SH-SY5Y (cell line): ENCODE data around the gene KCNA10.

Experiments used
- GATA2 ChIP-seq: IDR thresholded peaks from 2 replicates; pipeline ENCODE4 v1.6.1; 2011; ENCODE audit warnings: mild to moderate bottlenecking, low read depth, low read length
- GATA3 ChIP-seq: IDR thresholded peaks from 2 replicates; pipeline ENCODE4 v1.6.1; 2011; ENCODE audit warnings: low read depth, mild to moderate bottlenecking, low read length, moderate library complexity

The KCNA10 gene

GRCh38 chr1:110515891-110516290 is 3.1 kb downstream of the KCNA10 start:
- no peak for TF ChIP-seq GATA2
- TF ChIP-seq GATA3 = no peak

GRCh38 chr1:110515041-110515440 is 3.9 kb downstream of the KCNA10 start:
- TF ChIP-seq GATA3 = no peak
- no peak for TF ChIP-seq GATA2

GRCh38 chr1:110513511-110513910 is 5.5 kb downstream of the KCNA10 start:
- TF ChIP-seq GATA3 = no peak
- no peak for TF ChIP-seq GATA2

GRCh38 chr1:110511436-110511835 is 7.5 kb downstream of the KCNA10 start:
- no peak for TF ChIP-seq GATA3
- TF ChIP-seq GATA2 = no peak

- TF ChIP-seq GATA3 (no peak), GATA2 (no peak)
These were observed 9.3 kb downstream of the KCNA10 start for GRCh38 chr1:110509655-110510054.

- no peak for TF ChIP-seq GATA2
- no peak for TF ChIP-seq GATA3
These were observed 10.7 kb downstream of the KCNA10 start for GRCh38 chr1:110508028-110508940.

- TF ChIP-seq GATA2 (no peak), GATA3 (no peak)
These were observed 12.4 kb downstream of the KCNA10 start for GRCh38 chr1:110506541-110506940.

GRCh38 chr1:110505596-110505995 is 13.4 kb downstream of the KCNA10 start:
- TF ChIP-seq GATA3 (no peak), GATA2 (no peak)

GRCh38 chr1:110504226-110504625 is 14.7 kb downstream of the KCNA10 start:
- TF ChIP-seq GATA3 (no peak), GATA2 (no peak)

- TF ChIP-seq GATA3 (no peak), GATA2 (no peak)
These were observed 15.5 kb downstream of the KCNA10 start for GRCh38 chr1:110503471-110503870.

GRCh38 chr1:110502402-110503151 is 16.4 kb downstream of the KCNA10 start:
- TF ChIP-seq GATA3 (no peak), GATA2 (no peak)

GRCh38 chr1:110501488-110502132 is 17.4 kb downstream of the KCNA10 start:
- no peak for TF ChIP-seq GATA3
- no peak for TF ChIP-seq GATA2

GRCh38 chr1:110498270-110498669 is 20.7 kb downstream of the KCNA10 start:
- TF ChIP-seq GATA2 = no peak
- TF ChIP-seq GATA3 = no peak

GRCh38 chr1:110495926-110496600 is 22.9 kb downstream of the KCNA10 start:
- TF ChIP-seq GATA2 (no peak), GATA3 (no peak)
